Dedifferentiated amniotic fluid mesenchymal stem cell (primary cell): Measurements from ENCODE around the gene RAD51B.

Source experiments
- DNase-seq: peaks from one replicate; pipeline ENCODE4 v3.0.0-alpha.2; 2016; ENCODE audit errors: extremely low spot score

RAD51B gene

GRCh38 chr14:68463705-68464374 is 644.3 kb downstream of the RAD51B start:
- no peak for DNase-seq

DNA sequence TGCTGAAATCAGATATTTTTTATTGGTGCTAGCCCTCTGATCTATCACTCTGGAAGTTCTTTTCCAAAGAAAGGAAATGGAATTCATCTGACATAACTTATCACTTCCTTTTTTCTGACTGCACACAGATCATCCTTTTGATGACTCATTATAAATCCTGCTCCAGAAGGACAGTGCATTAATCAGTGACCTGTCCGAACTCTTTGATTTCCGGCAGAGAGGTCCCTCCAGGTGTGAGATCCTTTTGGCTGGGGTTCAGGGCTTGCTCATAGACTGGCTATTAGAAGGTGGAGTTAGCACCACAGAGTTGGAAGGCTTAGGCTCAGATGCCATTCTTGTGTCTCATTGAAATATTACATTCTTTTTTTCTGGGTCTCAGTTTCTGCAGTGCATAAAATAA is 645.1 kb downstream of the RAD51B start:
- DNase-seq = no peak

- peak; percentile 63 for DNase-seq
Observed at GRCh38 chr14:68466491-68466977, 647.0 kb downstream of the RAD51B start.

DNA sequence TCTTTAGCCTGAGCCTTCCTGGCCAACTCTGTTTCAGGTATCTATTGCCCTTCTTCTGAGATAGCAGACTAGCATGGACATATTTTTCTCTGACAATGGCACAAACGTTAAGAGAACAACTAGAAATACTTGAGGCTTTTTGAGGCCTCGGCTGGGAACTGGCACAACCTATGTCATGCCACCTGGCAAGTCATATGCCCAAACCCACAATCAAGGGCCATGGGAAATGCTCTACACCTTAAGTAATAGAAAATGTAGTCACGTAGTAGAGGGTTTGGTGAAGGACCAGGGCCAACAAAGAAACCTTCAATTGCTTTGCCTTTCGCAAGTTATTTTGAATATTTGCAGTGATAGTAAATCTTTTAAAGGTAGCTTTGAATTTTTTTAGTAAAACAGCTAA is 647.8 kb downstream of the RAD51B start:
- DNase-seq = no peak

- no peak for DNase-seq
Observed at GRCh38 chr14:68468437-68469207, 649.0 kb downstream of the RAD51B start.

GRCh38 chr14:68469208-68469713 is 649.7 kb downstream of the RAD51B start:
- DNase-seq = no peak

GRCh38 chr14:68470361-68470760 is 650.8 kb downstream of the RAD51B start:
- DNase-seq = no peak

- DNase-seq = no peak
Observed at GRCh38 chr14:68471029-68471963, 651.7 kb downstream of the RAD51B start.

DNA sequence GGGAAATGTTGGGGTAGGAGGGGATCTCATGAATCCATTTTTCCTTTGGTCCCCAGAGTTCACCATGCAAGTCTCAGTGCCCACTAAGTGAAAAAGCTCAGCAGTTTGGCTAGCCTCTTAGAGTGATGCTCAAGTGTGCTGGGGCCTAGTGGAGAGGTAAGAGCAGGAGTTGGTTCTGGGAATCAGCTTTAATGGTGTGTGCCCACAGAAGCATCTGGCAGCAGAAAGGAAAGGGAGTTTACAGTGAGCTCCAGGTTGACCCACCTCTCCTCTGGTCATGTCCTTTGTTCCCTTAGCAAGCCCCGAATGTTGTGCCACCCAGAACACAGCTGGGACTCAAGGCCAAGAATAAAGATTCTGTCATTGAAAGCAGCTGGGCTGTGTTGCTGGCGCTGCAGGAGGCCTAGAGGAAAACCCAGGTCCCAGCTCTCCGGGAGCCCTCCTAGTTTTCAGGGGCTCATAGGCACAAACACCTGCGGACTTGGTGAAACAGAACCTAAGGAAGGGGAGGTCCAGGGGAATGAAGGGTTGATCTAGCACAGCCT is 652.5 kb downstream of the RAD51B start:
- DNase-seq = no peak

DNA sequence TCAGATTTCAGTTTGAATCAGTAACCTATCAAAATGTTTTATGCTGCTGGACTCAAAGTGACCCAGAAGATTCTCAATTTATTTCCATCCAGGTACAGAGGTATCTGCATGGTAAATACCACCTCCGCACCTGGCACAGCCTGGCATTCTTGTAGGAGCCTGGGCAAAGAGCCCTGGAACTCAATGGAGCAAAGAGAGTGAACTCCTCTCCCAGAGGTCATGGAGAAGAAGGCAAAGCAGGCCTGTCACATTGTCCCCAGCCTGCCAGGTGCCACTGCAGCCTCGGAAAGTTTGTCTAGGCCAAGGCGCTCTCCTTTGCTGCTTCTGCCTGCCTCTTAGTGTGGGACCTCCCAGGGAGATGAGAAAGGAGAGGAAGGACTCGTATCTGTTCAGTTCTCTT is 653.5 kb downstream of the RAD51B start:
- no peak for DNase-seq

GRCh38 chr14:68473794-68474193 is 654.2 kb downstream of the RAD51B start:
- no peak for DNase-seq

DNA sequence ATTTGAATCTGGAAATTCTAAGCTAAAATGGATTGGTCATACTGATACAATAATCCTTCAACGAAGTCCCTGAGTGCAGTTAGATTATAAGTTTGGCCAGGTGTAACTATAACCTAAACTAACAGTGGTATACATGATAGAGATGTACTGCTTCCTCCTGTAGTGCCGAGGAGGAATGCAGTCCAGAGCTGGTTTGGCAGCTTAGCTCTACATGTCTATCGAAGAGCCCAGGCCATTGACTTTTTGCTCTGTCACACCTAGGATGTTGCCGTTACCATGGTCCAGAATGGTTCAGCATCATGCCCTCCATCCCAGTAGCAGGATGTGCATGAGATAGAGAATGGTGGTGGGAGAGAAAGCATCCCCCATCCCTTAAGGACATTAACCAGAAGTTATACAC is 655.2 kb downstream of the RAD51B start:
- no peak for DNase-seq

- no peak for DNase-seq
Observed at GRCh38 chr14:68475802-68476201, 656.2 kb downstream of the RAD51B start.

- DNase-seq = peak; percentile 36
Observed at GRCh38 chr14:68476212-68477109, 656.9 kb downstream of the RAD51B start.

GRCh38 chr14:68477110-68477455 is 657.5 kb downstream of the RAD51B start:
- DNase-seq = no peak

- DNase-seq = no peak
Observed at GRCh38 chr14:68477461-68478085, 658.0 kb downstream of the RAD51B start.

GRCh38 chr14:68479247-68479646 is 659.7 kb downstream of the RAD51B start:
- no peak for DNase-seq

GRCh38 chr14:68482018-68482417 is 662.4 kb downstream of the RAD51B start:
- no peak for DNase-seq

DNA sequence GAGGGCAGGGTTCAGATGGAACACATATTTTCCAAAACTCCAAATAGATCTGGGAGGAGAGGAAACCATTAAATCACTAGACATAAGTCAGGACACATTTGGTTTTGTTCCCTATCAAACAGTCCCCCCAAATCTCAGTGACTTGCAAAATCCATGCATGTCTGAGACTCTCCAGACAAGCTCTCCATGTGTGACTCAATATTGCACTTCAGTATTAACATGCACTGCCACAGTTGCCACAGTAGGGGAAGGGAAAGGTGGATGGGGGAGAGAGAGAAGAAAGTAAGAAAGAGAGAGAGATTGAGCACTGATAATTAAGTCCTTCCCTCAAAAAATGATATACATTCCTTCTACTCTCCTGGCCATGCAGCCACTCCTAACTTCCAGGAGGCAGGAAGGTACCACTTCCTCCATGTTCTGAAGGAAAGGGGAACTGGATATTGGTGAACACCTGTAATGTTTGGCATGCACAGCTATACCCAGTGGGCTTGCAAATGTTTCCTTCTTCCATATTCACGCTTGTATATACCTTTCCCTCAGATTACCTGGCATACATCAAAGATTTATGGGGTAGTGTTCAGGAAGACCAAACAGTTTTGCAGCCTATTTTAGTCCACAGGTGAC is 663.3 kb downstream of the RAD51B start:
- no peak for DNase-seq
